Measurements from ENCODE around the gene GRN.

GRN gene

GRCh38 chr17:44394833-44395232 is 49.7 kb downstream of the GRN start:
- H3K27me3 ChIP-seq (ENCODE audit: insufficient read depth, low read depth), result no peaks in the 10 kb centered on the region
- H3K79me2 ChIP-seq (ENCODE audit: insufficient read depth, low read depth), result no peaks in the 10 kb centered on the region
- no peak overlapping the region for H3K4me3 ChIP-seq (IDR thresholded peaks at IDR 0.05; ENCODE audit: insufficient read depth, low read depth, low read length)
- no peaks in the 10 kb centered on the region; the same call in 1 of the 2 replicates for H3K36me3 ChIP-seq (ENCODE audit: insufficient read depth)
- no peak overlapping the region for H2AFZ ChIP-seq (ENCODE audit: low read depth)
- no peak for TF ChIP-seq CTCF (conservative IDR thresholded peaks at IDR 0.05; ENCODE audit: low read depth, low read length)
- no peak overlapping the region for H3K9ac ChIP-seq
- no peaks in the 10 kb centered on the region for H4K20me1 ChIP-seq (ENCODE audit: insufficient read depth)
- H3K27ac ChIP-seq, result no peak overlapping the region
- H3K4me2 ChIP-seq, result no peak overlapping the region
- no peaks in the 10 kb centered on the region for H3K4me1 ChIP-seq (ENCODE audit: low read depth, poor library complexity, severe bottlenecking)

- Histone ChIP-seq H3K36me3 (ENCODE audit: insufficient read depth) (no peaks in the 10 kb centered on the region; the same call in 1 of the 2 replicates), H3K27me3 (ENCODE audit: insufficient read depth, low read depth) (no peaks in the 10 kb centered on the region), H3K79me2 (ENCODE audit: insufficient read depth, low read depth) (no peaks in the 10 kb centered on the region), H3K4me1 (ENCODE audit: low read depth, poor library complexity, severe bottlenecking) (peaks cover 17% of the 10 kb centered on the region), H3K4me2 (no peak overlapping the region), H3K9ac (no peak overlapping the region), H2AFZ (ENCODE audit: low read depth) (no peak overlapping the region), H3K27ac (no peak overlapping the region), H3K4me3 (IDR thresholded peaks at IDR 0.05; ENCODE audit: insufficient read depth, low read depth, low read length) (no peak overlapping the region), H4K20me1 (ENCODE audit: insufficient read depth) (no peaks in the 10 kb centered on the region)
- TF ChIP-seq CTCF (conservative IDR thresholded peaks at IDR 0.05; ENCODE audit: low read depth, low read length), result no peak
These were observed 51.8 kb downstream of the GRN start for GRCh38 chr17:44396946-44397345.

GRCh38 chr17:44397479-44398440 is 52.7 kb downstream of the GRN start:
- no peaks in the 10 kb centered on the region for H3K79me2 ChIP-seq (ENCODE audit: insufficient read depth, low read depth)
- TF ChIP-seq CTCF (conservative IDR thresholded peaks at IDR 0.05; ENCODE audit: low read depth, low read length), result no peak
- peaks cover 25% of the 10 kb centered on the region for H3K4me1 ChIP-seq (ENCODE audit: low read depth, poor library complexity, severe bottlenecking)
- no peak overlapping the region for H2AFZ ChIP-seq (ENCODE audit: low read depth)
- H3K4me3 ChIP-seq (IDR thresholded peaks at IDR 0.05; ENCODE audit: insufficient read depth, low read depth, low read length), result no peak overlapping the region
- H3K4me2 ChIP-seq, result no peak overlapping the region
- H3K9ac ChIP-seq, result no peak overlapping the region
- H4K20me1 ChIP-seq (ENCODE audit: insufficient read depth), result no peaks in the 10 kb centered on the region
- no peak overlapping the region for H3K27ac ChIP-seq
- no peaks in the 10 kb centered on the region; the same call in 1 of the 2 replicates for H3K36me3 ChIP-seq (ENCODE audit: insufficient read depth)
- no peaks in the 10 kb centered on the region for H3K27me3 ChIP-seq (ENCODE audit: insufficient read depth, low read depth)

- Histone ChIP-seq H3K9ac (no peak overlapping the region), H3K4me2 (no peak overlapping the region), H3K27ac (no peak overlapping the region), H3K79me2 (ENCODE audit: insufficient read depth, low read depth) (no peaks in the 10 kb centered on the region), H3K4me1 (ENCODE audit: low read depth, poor library complexity, severe bottlenecking) (peaks cover 37% of the 10 kb centered on the region), H3K27me3 (ENCODE audit: insufficient read depth, low read depth) (no peaks in the 10 kb centered on the region), H2AFZ (ENCODE audit: low read depth) (no peak overlapping the region), H4K20me1 (ENCODE audit: insufficient read depth) (no peaks in the 10 kb centered on the region), H3K36me3 (ENCODE audit: insufficient read depth) (no peaks in the 10 kb centered on the region; the same call in 1 of the 2 replicates), H3K4me3 (IDR thresholded peaks at IDR 0.05; ENCODE audit: insufficient read depth, low read depth, low read length) (no peak overlapping the region)
- TF ChIP-seq CTCF (conservative IDR thresholded peaks at IDR 0.05; ENCODE audit: low read depth, low read length), result no peak
These were observed 53.9 kb downstream of the GRN start for GRCh38 chr17:44398692-44399691.
